ENCODE data around the gene CPTP.

The CPTP gene

GRCh38 chr1:1346501-1346890 lies 21.9 kb downstream of the CPTP start:
- no peaks in the 10 kb centered on the region for H3K36me3 Mint-ChIP-seq (ENCODE audit: low read depth)
- no peaks in the 10 kb centered on the region for H3K9me3 Mint-ChIP-seq
- H3K4me3 Mint-ChIP-seq = peak overlapping the region; percentile 82 to 85 (median 83)
- peak overlapping the region in 2 of 3 experiments; percentile 44 to 76 for H3K27ac Mint-ChIP-seq
- no peak for TF ChIP-seq CTCF (IDR thresholded peaks at IDR 0.05; ENCODE audit: unreplicated experiment in 3 of 3)
- no peaks in the 10 kb centered on the region for H3K27me3 Mint-ChIP-seq (ENCODE audit: low read depth)
- peaks cover 7% of the 10 kb centered on the region for H3K4me1 Mint-ChIP-seq

GRCh38 chr1:1347026-1347595 lies 22.5 kb downstream of the CPTP start:
- peak overlapping the region; percentile 82 to 85 (median 83) for H3K4me3 Mint-ChIP-seq
- peaks cover under 1% of the 10 kb centered on the region for H3K36me3 Mint-ChIP-seq (ENCODE audit: low read depth)
- no peak for TF ChIP-seq CTCF (IDR thresholded peaks at IDR 0.05; ENCODE audit: unreplicated experiment in 3 of 3)
- peaks cover 2% of the 10 kb centered on the region for H3K27me3 Mint-ChIP-seq (ENCODE audit: low read depth)
- H3K4me1 Mint-ChIP-seq = peaks cover 10% of the 10 kb centered on the region
- no peaks in the 10 kb centered on the region for H3K9me3 Mint-ChIP-seq
- H3K27ac Mint-ChIP-seq = peak overlapping the region; percentile 44 to 76 (median 55)

GRCh38 chr1:1347663-1348419 lies 23.2 kb downstream of the CPTP start:
- no peak for TF ChIP-seq CTCF (IDR thresholded peaks at IDR 0.05; ENCODE audit: unreplicated experiment in 3 of 3)
- H3K27me3 Mint-ChIP-seq (ENCODE audit: low read depth) = peaks cover 9% of the 10 kb centered on the region
- peaks cover 17% of the 10 kb centered on the region for H3K4me1 Mint-ChIP-seq
- peak overlapping the region; percentile 44 to 76 (median 55) for H3K27ac Mint-ChIP-seq
- H3K4me3 Mint-ChIP-seq = peak overlapping the region; percentile 82 to 85 (median 83)
- H3K36me3 Mint-ChIP-seq (ENCODE audit: low read depth) = peaks cover 7% of the 10 kb centered on the region
- no peaks in the 10 kb centered on the region for H3K9me3 Mint-ChIP-seq

- TF ChIP-seq CTCF (IDR thresholded peaks at IDR 0.05; ENCODE audit: unreplicated experiment in 3 of 3) = no peak
- Mint-ChIP-seq H3K4me3 (peak overlapping the region; percentile 83 to 86 (median 85)), H3K4me1 (peaks cover 18% of the 10 kb centered on the region), H3K27me3 (ENCODE audit: low read depth) (peaks cover 11% of the 10 kb centered on the region), H3K36me3 (ENCODE audit: low read depth) (peaks cover 8% of the 10 kb centered on the region), H3K27ac (peak overlapping the region in 1 of 3 experiments; percentile 76), H3K9me3 (no peaks in the 10 kb centered on the region)
Observed at GRCh38 chr1:1348420-1349255, 24.0 kb downstream of the CPTP start.

- H3K4me1 Mint-ChIP-seq = peaks cover 18% of the 10 kb centered on the region
- H3K9me3 Mint-ChIP-seq = no peaks in the 10 kb centered on the region
- H3K4me3 Mint-ChIP-seq = peak within 1 kb of the TSS; percentile 83 to 86 (median 85)
- peak; percentile 41 to 56 (median 53) for TF ChIP-seq CTCF (IDR thresholded peaks at IDR 0.05; ENCODE audit: unreplicated experiment in 3 of 3)
- peaks cover 8% of the 10 kb centered on the region for H3K36me3 Mint-ChIP-seq (ENCODE audit: low read depth)
- H3K27ac Mint-ChIP-seq = peak within 1 kb of the TSS in 1 of 3 experiments; percentile 76
- peaks cover 11% of the 10 kb centered on the region for H3K27me3 Mint-ChIP-seq (ENCODE audit: low read depth)
Observed at GRCh38 chr1:1349256-1350012, 24.8 kb downstream of the CPTP start, which contains the start of gene DVL1. Gene DVL1 (minus strand): TSS chr1:1349418. CDS start chr1:1349065, 353 bp downstream.

Measured in nephron (organoid).